Measurements from ENCODE around the gene CYB5B.

The CYB5B gene

DNA sequence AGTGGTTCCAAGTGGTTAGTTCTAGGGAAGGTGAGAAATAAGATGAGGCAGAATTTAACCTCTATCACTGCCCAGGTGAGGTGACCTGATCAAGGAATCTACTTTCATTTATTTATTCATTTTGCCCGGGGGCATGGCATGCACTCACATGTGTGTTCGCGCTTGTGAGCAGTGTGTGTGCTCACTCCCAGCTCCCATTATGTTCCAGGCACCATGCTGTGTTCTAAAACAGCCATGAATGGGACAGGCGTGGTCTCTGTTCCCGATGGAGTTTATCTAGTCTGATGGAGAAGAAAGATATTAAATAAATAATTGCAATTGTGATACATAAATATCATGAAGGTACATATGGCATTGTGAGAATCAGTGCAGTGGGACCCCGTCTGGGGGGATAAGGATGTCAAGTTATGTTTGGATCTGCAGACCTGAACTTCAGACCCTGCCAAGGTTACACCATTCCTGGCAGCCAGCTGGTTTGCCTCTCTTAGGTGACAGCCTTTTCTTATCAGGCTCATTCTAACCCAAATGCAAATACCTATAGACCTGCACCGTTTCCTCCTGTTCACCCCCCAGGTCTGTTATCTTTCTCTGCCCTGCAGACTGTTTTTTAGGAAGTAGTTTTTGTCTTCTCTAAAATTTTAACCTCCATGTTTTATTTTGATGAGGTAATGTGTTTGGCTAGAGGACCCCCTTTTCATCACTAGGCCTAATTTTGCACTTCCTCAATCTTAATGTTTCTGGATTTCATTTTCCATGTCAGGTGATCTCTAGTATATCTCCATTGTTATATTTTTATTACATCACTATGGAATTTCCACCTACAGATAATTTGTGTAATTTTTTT is 11.8 kb downstream of the CYB5B start:
- H3K4me2 ChIP-seq (ENCODE audit: low read depth, low read length): no peak overlapping the region
- H2AFZ ChIP-seq (ENCODE audit: low read length): no peak overlapping the region
- H3K4me1 ChIP-seq (ENCODE audit: low read length): no peaks in the 10 kb centered on the region; the same call in 1 of the 2 replicates
- DNase-seq: no peak
- no peaks in the 10 kb centered on the region for H3F3A ChIP-seq (ENCODE audit: insufficient read depth, low read length)
- H3K27me3 ChIP-seq (replicated peaks; ENCODE audit: insufficient read depth, low read length): no peaks in the 10 kb centered on the region
- H3K27ac ChIP-seq (ENCODE audit: low read length): no peak overlapping the region
- H3K36me3 ChIP-seq (replicated peaks; ENCODE audit: insufficient read depth, low read length): 0 out of 2 replicates have a peak, but pooled peaks cover 5% of the 10 kb centered on the region
- no peaks in the 10 kb centered on the region for H3K9me3 ChIP-seq (replicated peaks; ENCODE audit: insufficient read depth, low read length)
- no peaks in the 10 kb centered on the region; the same call in 1 of the 2 replicates for H4K20me1 ChIP-seq (ENCODE audit: insufficient read depth, low read length)
- no peaks in the 10 kb centered on the region for H3K9me2 ChIP-seq (replicated peaks; ENCODE audit: insufficient read depth, low read length)
- H3K79me2 ChIP-seq (ENCODE audit: low read length): peaks cover 83% of the 10 kb centered on the region
- no peak overlapping the region for H3K4me3 ChIP-seq (ENCODE audit: low read length)
- TF ChIP-seq EZH2 (optimal IDR thresholded peaks at IDR 0.05; ENCODE audit: low read depth, low read length): no peak
- no peak for TF ChIP-seq EZH2phosphoT487 (IDR thresholded peaks at IDR 0.05; ENCODE audit: low read length)
- TF ChIP-seq, protein P1, sequence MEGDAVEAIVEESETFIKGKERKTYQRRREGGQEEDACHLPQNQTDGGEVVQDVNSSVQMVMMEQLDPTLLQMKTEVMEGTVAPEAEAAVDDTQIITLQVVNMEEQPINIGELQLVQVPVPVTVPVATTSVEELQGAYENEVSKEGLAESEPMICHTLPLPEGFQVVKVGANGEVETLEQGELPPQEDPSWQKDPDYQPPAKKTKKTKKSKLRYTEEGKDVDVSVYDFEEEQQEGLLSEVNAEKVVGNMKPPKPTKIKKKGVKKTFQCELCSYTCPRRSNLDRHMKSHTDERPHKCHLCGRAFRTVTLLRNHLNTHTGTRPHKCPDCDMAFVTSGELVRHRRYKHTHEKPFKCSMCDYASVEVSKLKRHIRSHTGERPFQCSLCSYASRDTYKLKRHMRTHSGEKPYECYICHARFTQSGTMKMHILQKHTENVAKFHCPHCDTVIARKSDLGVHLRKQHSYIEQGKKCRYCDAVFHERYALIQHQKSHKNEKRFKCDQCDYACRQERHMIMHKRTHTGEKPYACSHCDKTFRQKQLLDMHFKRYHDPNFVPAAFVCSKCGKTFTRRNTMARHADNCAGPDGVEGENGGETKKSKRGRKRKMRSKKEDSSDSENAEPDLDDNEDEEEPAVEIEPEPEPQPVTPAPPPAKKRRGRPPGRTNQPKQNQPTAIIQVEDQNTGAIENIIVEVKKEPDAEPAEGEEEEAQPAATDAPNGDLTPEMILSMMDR (IDR thresholded peaks at IDR 0.05; ENCODE audit: low read length): no peak
- H3K9ac ChIP-seq (ENCODE audit: low read length): no peak overlapping the region

DNA sequence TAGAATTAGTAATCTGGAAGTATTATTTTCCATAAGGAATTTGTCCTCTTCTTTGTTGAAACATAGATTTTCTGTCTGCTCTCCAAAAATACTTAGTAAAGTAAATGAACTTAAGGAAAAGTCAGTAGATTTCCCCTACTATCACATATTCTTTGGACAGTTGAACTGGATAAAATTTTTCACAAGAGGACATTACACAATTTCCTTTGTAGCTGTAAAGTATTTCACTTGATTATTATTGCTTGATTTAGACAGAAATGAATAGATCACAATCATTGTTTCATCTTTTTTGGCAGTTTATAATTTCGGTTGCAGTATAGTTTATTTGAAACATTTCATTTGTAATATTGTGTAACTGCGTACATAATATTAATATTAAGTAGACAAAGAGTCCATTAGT is 12.5 kb downstream of the CYB5B start:
- TF ChIP-seq EZH2phosphoT487 (IDR thresholded peaks at IDR 0.05; ENCODE audit: low read length): no peak
- TF ChIP-seq, protein P1 (IDR thresholded peaks at IDR 0.05; ENCODE audit: low read length): no peak
- no peak for TF ChIP-seq EZH2 (optimal IDR thresholded peaks at IDR 0.05; ENCODE audit: low read depth, low read length)
- Histone ChIP-seq H2AFZ (ENCODE audit: low read length) (no peak overlapping the region), H3K4me3 (ENCODE audit: low read length) (no peak overlapping the region), H3K27ac (ENCODE audit: low read length) (no peak overlapping the region), H3K9me3 (replicated peaks; ENCODE audit: insufficient read depth, low read length) (no peaks in the 10 kb centered on the region), H3K36me3 (replicated peaks; ENCODE audit: insufficient read depth, low read length) (no peaks in the 10 kb centered on the region), H3F3A (ENCODE audit: insufficient read depth, low read length) (no peaks in the 10 kb centered on the region), H4K20me1 (ENCODE audit: insufficient read depth, low read length) (no peaks in the 10 kb centered on the region; the same call in 1 of the 2 replicates), H3K4me1 (ENCODE audit: low read length) (no peaks in the 10 kb centered on the region; the same call in 1 of the 2 replicates), H3K27me3 (replicated peaks; ENCODE audit: insufficient read depth, low read length) (no peaks in the 10 kb centered on the region), H3K9me2 (replicated peaks; ENCODE audit: insufficient read depth, low read length) (no peaks in the 10 kb centered on the region), H3K4me2 (ENCODE audit: low read depth, low read length) (no peak overlapping the region), H3K9ac (ENCODE audit: low read length) (no peak overlapping the region), H3K79me2 (ENCODE audit: low read length) (peaks cover 85% of the 10 kb centered on the region)
- no peak for DNase-seq

GRCh38 chr16:69438465-69438864 is 14.0 kb downstream of the CYB5B start:
- no peaks in the 10 kb centered on the region for H3K27me3 ChIP-seq (replicated peaks; ENCODE audit: insufficient read depth, low read length)
- no peaks in the 10 kb centered on the region for H3K36me3 ChIP-seq (replicated peaks; ENCODE audit: insufficient read depth, low read length)
- H2AFZ ChIP-seq (ENCODE audit: low read length): no peak overlapping the region
- peaks cover 86% of the 10 kb centered on the region for H3K79me2 ChIP-seq (ENCODE audit: low read length)
- H3F3A ChIP-seq (ENCODE audit: insufficient read depth, low read length): no peaks in the 10 kb centered on the region
- H3K4me3 ChIP-seq (ENCODE audit: low read length): no peak overlapping the region
- no peak for DNase-seq
- no peaks in the 10 kb centered on the region for H3K9me3 ChIP-seq (replicated peaks; ENCODE audit: insufficient read depth, low read length)
- no peaks in the 10 kb centered on the region; the same call in 1 of the 2 replicates for H3K4me1 ChIP-seq (ENCODE audit: low read length)
- TF ChIP-seq EZH2phosphoT487 (IDR thresholded peaks at IDR 0.05; ENCODE audit: low read length) (no peak), EZH2 (optimal IDR thresholded peaks at IDR 0.05; ENCODE audit: low read depth, low read length) (no peak)
- TF ChIP-seq, protein P1 (IDR thresholded peaks at IDR 0.05; ENCODE audit: low read length): no peak
- H3K4me2 ChIP-seq (ENCODE audit: low read depth, low read length): no peak overlapping the region
- H3K27ac ChIP-seq (ENCODE audit: low read length): no peak overlapping the region
- no peaks in the 10 kb centered on the region for H3K9me2 ChIP-seq (replicated peaks; ENCODE audit: insufficient read depth, low read length)
- no peaks in the 10 kb centered on the region; the same call in 1 of the 2 replicates for H4K20me1 ChIP-seq (ENCODE audit: insufficient read depth, low read length)
- H3K9ac ChIP-seq (ENCODE audit: low read length): no peak overlapping the region
